GM12864 (cell line): Measurements from ENCODE around the gene RER1.

ENCODE experiments used
- DNase-seq: peaks from one replicate; pipeline ENCODE4 v3.0.0-alpha.2; 2011; ENCODE audit warnings: low read depth
- H3K4me3 ChIP-seq: 2 replicates; pipeline ENCODE4 v1.5.1; 2011; ENCODE audit warnings: mild to moderate bottlenecking, low read depth, low read length, control low read depth
- TF ChIP-seq, protein P1 (sequence below): IDR thresholded peaks from 2 replicates; pipeline ENCODE4 v1.5.1; 2011; ENCODE audit warnings: low read depth, mild to moderate bottlenecking, moderate library complexity, low read length, control low read depth, inconsistent platforms; ENCODE audit errors: missing control alignments

Gene RER1

DNA sequence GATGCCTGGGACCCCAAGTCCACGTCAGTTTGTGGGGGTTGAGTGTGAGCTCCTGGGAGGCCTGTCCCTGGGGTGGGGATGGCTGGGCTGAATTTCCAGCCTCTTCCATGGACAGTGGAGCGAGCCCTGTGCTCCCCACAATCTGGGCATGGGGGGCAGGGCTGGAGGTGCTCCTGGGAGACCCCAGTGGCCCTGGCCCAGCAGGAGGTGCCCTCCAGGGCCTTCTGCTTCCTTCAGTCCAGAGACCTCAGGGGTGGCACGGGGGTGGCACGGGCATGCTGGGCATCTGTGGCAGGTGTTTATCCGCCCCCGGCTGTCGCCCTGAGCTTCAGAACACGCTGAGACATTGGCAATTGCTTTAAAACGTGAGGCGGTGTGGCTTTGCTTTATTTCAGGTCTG, 41.1 kb upstream of the RER1 start:
- no peak for DNase-seq
- TF ChIP-seq, protein P1, sequence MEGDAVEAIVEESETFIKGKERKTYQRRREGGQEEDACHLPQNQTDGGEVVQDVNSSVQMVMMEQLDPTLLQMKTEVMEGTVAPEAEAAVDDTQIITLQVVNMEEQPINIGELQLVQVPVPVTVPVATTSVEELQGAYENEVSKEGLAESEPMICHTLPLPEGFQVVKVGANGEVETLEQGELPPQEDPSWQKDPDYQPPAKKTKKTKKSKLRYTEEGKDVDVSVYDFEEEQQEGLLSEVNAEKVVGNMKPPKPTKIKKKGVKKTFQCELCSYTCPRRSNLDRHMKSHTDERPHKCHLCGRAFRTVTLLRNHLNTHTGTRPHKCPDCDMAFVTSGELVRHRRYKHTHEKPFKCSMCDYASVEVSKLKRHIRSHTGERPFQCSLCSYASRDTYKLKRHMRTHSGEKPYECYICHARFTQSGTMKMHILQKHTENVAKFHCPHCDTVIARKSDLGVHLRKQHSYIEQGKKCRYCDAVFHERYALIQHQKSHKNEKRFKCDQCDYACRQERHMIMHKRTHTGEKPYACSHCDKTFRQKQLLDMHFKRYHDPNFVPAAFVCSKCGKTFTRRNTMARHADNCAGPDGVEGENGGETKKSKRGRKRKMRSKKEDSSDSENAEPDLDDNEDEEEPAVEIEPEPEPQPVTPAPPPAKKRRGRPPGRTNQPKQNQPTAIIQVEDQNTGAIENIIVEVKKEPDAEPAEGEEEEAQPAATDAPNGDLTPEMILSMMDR = no peak
- no peak overlapping the region for H3K4me3 ChIP-seq

- no peak for DNase-seq
- no peak overlapping the region for H3K4me3 ChIP-seq
- TF ChIP-seq, protein P1 = no peak
Observed at GRCh38 chr1:2350911-2351655, 40.6 kb upstream of the RER1 start.

DNA sequence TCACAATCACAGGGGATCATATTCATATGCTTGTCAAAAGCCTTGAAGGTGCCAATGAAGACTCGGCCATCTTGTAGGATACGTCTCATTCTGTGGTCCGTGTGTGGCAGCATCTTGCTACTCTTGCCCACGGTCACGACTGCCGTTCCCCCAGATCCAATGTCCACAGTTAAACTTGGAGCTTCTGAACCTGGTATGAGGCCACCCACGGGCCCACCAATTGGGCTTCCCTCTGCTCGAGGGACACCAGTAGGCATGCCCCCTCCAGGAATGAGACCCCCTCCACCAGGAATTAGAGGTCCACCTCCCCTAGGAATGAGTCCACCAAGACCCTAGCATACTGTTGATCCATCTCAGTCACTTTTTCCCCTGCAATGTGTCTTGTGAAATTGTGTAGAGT, 39.9 kb upstream of the RER1 start:
- TF ChIP-seq, protein P1 = no peak
- no peak for DNase-seq
- no peak overlapping the region for H3K4me3 ChIP-seq

GRCh38 chr1:2352341-2352896, 39.2 kb upstream of the RER1 start:
- no peak for DNase-seq
- TF ChIP-seq, protein P1 = no peak
- no peak overlapping the region for H3K4me3 ChIP-seq

DNA sequence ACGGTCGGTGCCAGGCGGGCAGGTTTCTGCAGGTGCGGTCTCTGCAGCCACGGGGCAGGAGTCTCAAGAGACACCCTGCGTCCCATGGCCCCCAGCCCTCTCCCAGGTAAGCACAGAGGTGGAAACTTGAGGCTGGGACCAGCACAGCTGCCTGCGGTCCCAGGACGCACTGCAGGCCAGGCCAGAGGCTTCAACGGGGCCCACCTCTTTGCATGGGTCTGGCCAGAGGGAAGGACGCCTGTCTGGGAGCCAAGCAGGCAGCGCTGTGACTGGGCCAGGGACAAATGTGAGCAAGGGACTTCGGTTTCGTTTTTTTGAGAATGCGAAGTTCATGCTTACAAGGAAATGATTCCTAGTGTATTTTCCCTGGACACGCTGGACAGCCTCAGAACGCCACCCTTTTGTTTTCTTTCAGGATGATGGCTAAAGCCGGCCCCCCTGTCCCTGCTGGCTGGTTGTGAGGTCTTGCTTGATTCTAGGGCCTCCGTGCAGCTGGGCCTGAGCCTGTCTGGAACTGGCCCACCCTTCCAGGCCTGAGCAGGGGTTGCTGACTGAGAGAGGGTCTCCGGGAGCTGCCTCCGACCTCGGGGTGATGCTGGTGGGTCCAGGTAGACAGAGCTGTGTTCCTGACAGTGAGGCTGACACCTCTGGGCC, 38.6 kb upstream of the RER1 start:
- TF ChIP-seq, protein P1 = no peak
- H3K4me3 ChIP-seq = no peak overlapping the region
- no peak for DNase-seq

- no peak for DNase-seq
- TF ChIP-seq, protein P1 = no peak
Observed at GRCh38 chr1:2353551-2354438, 37.8 kb upstream of the RER1 start.

More at GRCh38 chr1:2353551-2354438, 37.8 kb upstream of the RER1 start:
- H3K4me3 ChIP-seq = no peak overlapping the region
